NCI-H748 treated with DMSO at 0.1 percent for 48 hours (cell line): ENCODE measurements around the gene NEIL3.

ENCODE experiments used
- DNase-seq: peaks from one replicate; lab custom pipeline; 2025; lab: John Stamatoyannopoulos, UW

The NEIL3 gene

DNA sequence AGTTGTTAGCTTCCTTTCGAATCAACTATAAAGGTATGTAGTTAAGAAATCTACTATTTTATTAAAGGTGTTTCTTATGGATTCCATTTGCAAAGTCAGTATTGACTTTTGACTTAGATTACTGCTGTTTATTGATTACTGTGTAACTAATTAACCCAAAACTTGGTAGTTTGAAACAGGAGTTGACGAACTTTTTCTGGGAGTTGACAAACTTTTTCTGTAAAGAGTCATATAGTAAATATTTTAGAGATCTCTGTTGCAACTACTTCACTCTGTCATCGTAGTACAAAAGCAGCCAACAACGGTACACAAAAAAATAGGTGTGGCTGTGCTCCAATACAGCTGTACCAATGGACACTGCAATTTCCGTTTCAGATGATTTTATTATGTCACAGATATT lies 102.3 kb downstream of the NEIL3 start:
- DNase-seq = no peak
